ENCODE data around the gene UBP1. TPM values are rescaled to one million over a fixed set of nuclear protein-coding genes. Genes with fewer than 3 reads are reported as not detected.
"Not testable (repeated sequence)": the region's sequence is repeated elsewhere in the genome, so short reads cannot be mapped to it uniquely, and the experiment has no call there.

The UBP1 gene
- total RNA-seq, 4 donors from 2014 or later = 39.7 to 70.4 (median 55.6) TPM

DNA sequence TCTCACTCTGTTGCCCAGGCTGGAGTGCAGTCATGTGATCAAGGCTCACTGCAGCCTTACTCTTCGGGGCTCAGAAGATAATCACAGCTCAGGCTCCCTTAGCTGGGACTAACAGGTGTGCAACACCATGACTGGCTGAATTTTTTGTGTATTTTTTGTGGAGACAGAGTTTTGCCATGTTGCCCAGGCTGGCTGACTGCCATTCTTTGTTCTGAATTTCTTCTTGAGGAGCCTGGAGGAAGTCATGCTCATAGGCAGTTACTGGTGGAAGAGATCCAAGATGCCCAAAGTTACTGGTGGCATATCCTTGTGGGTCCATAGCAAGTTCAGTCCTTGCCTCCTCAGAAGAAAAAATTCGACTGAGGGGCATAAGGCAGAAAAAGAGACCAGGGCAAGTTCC lies 16.6 kb upstream of the UBP1 start:
- H3K4me3 ChIP-seq = no peak overlapping the region

GRCh38 chr3:33453331-33453761 lies 13.1 kb upstream of the UBP1 start:
- no peak overlapping the region for H3K27ac ChIP-seq
- no peaks in the 10 kb centered on the region for H3K4me1 ChIP-seq
- TF ChIP-seq POLR2AphosphoS5 (IDR thresholded peaks at IDR 0.05) (no peak), CTCF (IDR thresholded peaks at IDR 0.05) (no peak), POLR2A (IDR thresholded peaks at IDR 0.05) (no peak), EP300 (IDR thresholded peaks at IDR 0.05) (no peak)
- H3K4me3 ChIP-seq = no peak overlapping the region
- H3K27me3 ChIP-seq = no peaks in the 10 kb centered on the region
- H3K36me3 ChIP-seq = no peaks in the 10 kb centered on the region
- 95% methylated on average over 18 of the region's 19 CpGs for WGBS
- peaks cover 3% of the 10 kb centered on the region for H3K9me3 ChIP-seq
- DNase-seq (ENCODE audit: low spot score in 2 of 2) = no peak

More for the DNA sequence above, 16.6 kb upstream of the UBP1 start:
- no peaks in the 10 kb centered on the region for H3K4me1 ChIP-seq
- TF ChIP-seq CTCF (IDR thresholded peaks at IDR 0.05) (no peak), POLR2AphosphoS5 (IDR thresholded peaks at IDR 0.05) (no peak), EP300 (IDR thresholded peaks at IDR 0.05) (no peak), POLR2A (IDR thresholded peaks at IDR 0.05) (no peak)
- DNase-seq (ENCODE audit: low spot score in 2 of 2) = no peak
- H3K27ac ChIP-seq = no peak overlapping the region
- 69% methylated on average over 2 of the region's 2 CpGs for WGBS
- H3K9me3 ChIP-seq = peaks cover 3% of the 10 kb centered on the region
- no peaks in the 10 kb centered on the region for H3K27me3 ChIP-seq
- H3K36me3 ChIP-seq = no peaks in the 10 kb centered on the region

DNA sequence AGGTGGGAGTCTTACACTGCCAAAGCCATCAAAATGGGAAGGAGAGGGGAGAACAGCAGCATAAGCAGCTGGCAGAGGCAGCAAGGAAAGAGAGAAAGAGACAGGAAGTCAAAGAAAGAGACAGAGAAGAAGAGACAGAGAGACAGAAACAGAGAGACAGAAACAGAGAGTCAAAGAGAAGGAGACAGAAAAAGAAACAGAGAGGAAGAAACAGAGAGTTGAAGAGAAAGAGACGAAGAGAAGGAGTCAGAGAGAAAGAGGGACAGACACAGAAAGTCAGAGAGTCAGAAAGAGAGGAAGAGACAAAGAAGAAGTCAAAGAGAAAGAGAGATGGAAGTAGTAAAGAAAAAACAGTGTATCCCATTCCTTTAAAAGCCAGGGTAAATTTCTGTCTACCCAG lies 11.8 kb upstream of the UBP1 start:
- 86% methylated on average over 1 of the region's 1 CpG for WGBS
- not testable (repeated sequence) for H3K27me3 ChIP-seq; DNase-seq (ENCODE audit: low spot score in 2 of 2); H3K9me3 ChIP-seq; H3K27ac ChIP-seq; H3K4me1 ChIP-seq; H3K36me3 ChIP-seq; H3K4me3 ChIP-seq

- WGBS = 96% methylated on average over 15 of the region's 15 CpGs
- H3K4me1 ChIP-seq = no peaks in the 10 kb centered on the region
- H3K4me3 ChIP-seq = no peak overlapping the region
- DNase-seq (ENCODE audit: low spot score in 2 of 2) = no peak
- H3K27me3 ChIP-seq = no peaks in the 10 kb centered on the region
- H3K27ac ChIP-seq = no peak overlapping the region
- H3K9me3 ChIP-seq = no peaks in the 10 kb centered on the region
- H3K36me3 ChIP-seq = no peaks in the 10 kb centered on the region
- TF ChIP-seq POLR2AphosphoS5 (IDR thresholded peaks at IDR 0.05) (no peak), EP300 (IDR thresholded peaks at IDR 0.05) (no peak), CTCF (IDR thresholded peaks at IDR 0.05) (no peak), POLR2A (IDR thresholded peaks at IDR 0.05) (no peak)
Observed at GRCh38 chr3:33447958-33448357, 7.8 kb upstream of the UBP1 start.

DNA sequence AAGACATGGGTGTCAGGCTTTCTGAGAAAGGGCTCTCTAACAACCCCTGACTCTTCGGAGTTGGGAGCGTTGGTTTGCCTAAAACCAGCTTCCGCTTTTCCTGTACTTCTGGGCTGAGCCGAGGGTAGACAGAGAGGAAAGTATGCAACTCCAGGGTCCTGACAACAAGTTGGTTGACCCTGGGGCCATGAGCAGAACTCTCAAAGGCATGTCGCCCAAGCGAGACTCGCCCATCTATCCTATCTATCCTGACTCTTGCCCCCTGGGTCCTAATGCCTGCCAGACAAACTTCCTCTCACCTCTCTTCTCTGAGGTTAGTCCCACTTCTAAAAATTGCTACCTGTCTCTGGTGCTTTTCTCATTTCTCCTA lies 7.0 kb upstream of the UBP1 start:
- not testable (repeated sequence) for H3K36me3 ChIP-seq; DNase-seq (ENCODE audit: low spot score in 2 of 2); H3K4me1 ChIP-seq; H3K9me3 ChIP-seq; H3K27ac ChIP-seq; H3K4me3 ChIP-seq; H3K27me3 ChIP-seq
- 73% methylated on average over 7 of the region's 7 CpGs for WGBS

- Histone ChIP-seq H3K27ac (no peak overlapping the region), H3K4me1 (peaks cover 27% of the 10 kb centered on the region), H3K9me3 (no peaks in the 10 kb centered on the region), H3K4me3 (no peak overlapping the region), H3K27me3 (no peaks in the 10 kb centered on the region), H3K36me3 (no peaks in the 10 kb centered on the region)
- 84% methylated on average over 4 of the region's 4 CpGs for WGBS
- no peak for DNase-seq (ENCODE audit: low spot score in 2 of 2)
- no peak for TF ChIP-seq POLR2AphosphoS5 (IDR thresholded peaks at IDR 0.05)
- TF ChIP-seq POLR2A (IDR thresholded peaks at IDR 0.05) = no peak
- TF ChIP-seq EP300 (IDR thresholded peaks at IDR 0.05) = no peak
- TF ChIP-seq CTCF (IDR thresholded peaks at IDR 0.05) = no peak
Observed at GRCh38 chr3:33442190-33442589, 2.0 kb upstream of the UBP1 start.
